Adrenal gland (tissue), 5 donors: ENCODE data around the gene PDGFB.

Source experiments
- POLR2A ChIP-seq, 2 donors: fragments of 450-650 bp; IDR thresholded peaks; one replicate each; pipeline ENCODE4 v1.6.1; 2017; ENCODE audit warnings: antibody characterized with exemption in 2 of 2, mild to moderate bottlenecking in 2 of 2, moderate library complexity in 1 of 2
- TF ChIP-seq, protein P1 (sequence below), 6 experiments: fragments of 450-650 bp in 4 of 6; fragments of 200-600 bp in 2 of 6; sonication (generic) in 1 of 6; IDR thresholded peaks; 1 replicate in 5 of 6; 2 replicates in 1 of 6; pipeline versions ENCODE4 v1.5.1 to v1.8.0; 2016 to 2021; ENCODE audit warnings: antibody characterized with exemption in 6 of 6, mild to moderate bottlenecking in 2 of 6, moderate library complexity in 1 of 6
- donor health status: DM: no; HTN: no; CAD: no.

DNA sequence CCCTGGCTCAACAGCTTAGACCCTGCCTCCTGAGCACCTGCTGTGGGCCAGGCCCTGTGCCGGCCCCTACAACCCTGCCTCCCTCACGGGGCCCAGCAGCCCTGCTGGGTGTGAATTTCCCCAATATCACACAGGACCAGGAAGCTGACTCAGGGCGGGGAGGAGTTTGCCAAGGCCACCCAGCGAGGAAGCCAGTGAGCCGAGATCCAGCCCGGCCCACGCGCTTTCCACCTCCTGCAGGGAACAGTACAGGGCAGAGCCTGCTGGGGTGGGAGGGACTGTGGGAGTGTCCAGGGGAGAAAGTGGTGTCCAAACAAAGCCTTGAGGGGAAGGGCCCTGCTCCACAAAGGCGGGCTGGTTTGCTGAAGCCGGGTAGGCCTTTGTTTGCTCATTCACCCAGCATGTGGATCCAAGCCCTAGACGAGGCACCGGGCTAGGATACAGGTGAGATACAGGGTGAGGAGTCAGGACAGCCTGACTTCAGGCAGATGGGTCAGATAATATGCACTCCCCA lies 47.8 kb upstream of the PDGFB start:
- TF ChIP-seq, protein P1, sequence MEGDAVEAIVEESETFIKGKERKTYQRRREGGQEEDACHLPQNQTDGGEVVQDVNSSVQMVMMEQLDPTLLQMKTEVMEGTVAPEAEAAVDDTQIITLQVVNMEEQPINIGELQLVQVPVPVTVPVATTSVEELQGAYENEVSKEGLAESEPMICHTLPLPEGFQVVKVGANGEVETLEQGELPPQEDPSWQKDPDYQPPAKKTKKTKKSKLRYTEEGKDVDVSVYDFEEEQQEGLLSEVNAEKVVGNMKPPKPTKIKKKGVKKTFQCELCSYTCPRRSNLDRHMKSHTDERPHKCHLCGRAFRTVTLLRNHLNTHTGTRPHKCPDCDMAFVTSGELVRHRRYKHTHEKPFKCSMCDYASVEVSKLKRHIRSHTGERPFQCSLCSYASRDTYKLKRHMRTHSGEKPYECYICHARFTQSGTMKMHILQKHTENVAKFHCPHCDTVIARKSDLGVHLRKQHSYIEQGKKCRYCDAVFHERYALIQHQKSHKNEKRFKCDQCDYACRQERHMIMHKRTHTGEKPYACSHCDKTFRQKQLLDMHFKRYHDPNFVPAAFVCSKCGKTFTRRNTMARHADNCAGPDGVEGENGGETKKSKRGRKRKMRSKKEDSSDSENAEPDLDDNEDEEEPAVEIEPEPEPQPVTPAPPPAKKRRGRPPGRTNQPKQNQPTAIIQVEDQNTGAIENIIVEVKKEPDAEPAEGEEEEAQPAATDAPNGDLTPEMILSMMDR (IDR thresholded peaks at IDR 0.05): no peak
- peak in 1 of 2 donors; percentile 24 for TF ChIP-seq POLR2A (IDR thresholded peaks at IDR 0.05)
